ENCODE measurements around the gene GJA5.

GJA5 gene

DNA sequence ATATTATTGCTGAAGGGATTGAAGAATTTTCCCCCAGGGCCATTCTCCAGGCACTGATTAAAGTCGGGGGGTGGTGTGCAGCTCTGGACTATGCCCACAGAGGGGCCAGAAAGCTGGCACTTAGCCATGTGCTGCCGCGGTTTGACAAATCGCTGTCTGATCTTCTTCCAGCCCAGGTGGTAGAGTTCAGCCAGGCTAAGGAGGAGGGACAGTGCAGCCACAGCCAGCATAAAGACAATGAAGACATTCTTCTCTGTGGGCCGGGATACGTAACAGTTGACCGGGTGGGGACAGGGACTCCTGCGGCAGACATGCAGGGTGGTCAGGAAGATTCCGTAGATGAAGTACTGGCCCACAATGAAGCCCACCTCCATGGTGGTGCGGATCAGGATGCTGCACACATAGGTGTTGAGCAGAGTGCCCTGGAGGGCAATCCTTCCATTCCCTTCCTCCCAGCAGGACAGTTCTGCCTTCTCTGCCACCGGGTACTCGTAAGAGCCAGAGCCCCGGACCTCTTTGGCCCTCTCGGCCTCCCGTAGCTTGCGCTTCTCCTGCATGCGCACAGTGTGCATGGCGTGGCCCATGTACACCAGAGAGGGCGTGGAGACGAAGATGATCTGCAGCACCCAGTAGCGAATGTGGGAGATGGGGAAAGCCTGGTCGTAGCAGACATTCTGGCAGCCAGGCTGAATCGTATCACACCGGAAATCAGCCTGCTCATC is 1.9 kb downstream of the GJA5 start:
- peak in 1 of 2 experiments; percentile 23 for DNase-seq

DNA sequence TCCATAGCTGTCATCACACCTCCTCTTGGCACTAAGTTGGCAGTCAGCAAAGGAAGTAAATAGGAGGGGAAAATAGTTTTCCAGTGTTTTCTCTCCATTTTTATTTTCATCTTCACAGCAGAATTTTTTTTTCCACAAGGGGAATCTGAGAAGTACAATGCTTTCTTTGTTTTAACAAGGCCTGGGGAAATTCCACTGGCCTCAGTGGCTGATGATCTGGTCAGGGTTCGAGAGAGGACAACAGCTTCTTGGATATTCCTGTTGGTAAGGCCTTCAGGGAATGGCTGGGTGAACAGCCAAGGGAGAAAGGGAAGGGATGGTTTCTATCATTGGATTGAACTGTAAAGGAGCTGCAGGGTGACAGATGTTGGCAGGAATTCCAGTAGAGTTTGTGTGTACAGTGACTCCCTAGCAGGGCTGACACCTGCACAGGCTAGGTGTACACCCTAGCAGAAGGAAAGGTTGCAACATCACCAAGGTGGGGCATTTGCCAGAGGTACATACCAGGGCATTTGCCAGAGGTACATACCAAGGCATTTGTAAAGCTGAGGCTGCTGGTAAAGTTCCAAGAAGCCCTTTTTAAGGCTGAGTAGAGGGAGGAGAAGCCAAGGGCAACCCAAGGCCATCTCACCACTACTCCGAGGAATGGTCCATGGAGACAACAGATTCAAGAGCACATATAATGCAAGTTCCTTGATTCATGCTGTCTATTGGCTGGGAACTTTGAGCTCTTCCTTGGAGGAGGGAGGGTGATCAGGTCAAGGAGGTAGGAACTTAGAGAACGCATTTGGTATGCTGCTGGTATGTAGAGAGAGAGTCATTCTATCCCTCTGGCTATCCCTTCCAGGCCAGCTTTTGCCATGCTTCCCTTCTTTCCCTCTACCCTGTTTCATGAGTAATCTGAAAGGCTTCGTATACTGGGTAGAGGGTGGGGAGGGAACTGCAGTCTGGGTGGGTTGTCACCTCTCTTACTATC is 3.1 kb downstream of the GJA5 start:
- no peak for DNase-seq

DNA sequence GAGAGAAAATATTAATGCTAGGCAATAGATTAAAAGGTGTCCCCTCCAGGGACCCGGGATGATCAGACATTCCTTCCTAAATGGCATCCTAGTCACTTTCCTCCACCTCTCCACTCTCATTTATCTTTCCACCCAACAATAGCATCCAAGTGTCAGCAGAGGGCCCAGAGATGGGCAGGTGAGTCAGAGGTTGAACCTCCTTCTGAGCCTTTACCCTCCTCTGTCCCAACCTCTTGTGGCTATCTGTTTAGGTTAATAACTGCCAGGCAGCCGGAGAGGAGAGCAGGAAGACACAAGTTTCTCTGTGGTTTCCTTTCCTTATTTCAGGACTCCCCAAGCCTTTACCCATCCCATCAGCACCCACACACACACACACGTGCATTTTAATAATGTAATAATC is 4.1 kb downstream of the GJA5 start:
- DNase-seq, result no peak

DNA sequence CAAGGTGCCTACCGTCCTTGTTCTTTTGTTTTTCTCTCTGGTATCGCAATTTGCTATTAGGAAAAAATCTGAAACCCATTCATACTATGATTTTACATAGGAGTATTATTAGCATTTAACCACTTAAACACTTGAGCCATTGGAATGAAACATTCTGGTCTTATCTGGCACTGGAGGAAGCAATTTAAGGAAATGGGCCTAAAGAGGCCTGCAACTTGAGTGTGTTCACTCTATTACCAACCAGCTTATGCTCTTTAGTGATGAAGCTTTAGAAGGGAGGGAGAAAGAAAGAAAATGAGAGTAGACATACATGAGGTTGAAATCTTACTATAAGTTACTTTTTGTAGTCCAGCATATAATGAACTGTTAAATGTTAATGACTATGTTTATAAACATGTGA is 5.7 kb downstream of the GJA5 start:
- no peak for DNase-seq

DNA sequence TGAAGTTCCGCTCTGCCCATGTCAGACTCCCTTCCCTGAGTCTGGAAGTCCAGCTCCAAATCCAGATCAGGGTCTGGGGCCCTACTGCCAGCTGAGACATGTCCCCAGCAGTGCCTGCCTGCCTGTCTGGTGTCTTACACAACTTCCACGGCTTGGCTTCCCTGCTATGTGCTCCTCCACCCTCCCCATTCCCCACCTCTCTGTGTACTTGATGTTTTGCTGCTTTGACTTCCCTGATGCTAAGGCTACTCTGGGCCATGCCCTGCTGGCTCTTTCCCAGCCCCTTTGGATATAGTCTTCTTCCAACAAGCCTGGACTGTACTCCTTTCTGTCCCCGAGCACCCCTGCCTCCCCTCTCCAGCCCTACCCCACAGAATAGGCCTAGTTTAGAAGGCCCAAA is 7.3 kb downstream of the GJA5 start:
- no peak for DNase-seq

DNA sequence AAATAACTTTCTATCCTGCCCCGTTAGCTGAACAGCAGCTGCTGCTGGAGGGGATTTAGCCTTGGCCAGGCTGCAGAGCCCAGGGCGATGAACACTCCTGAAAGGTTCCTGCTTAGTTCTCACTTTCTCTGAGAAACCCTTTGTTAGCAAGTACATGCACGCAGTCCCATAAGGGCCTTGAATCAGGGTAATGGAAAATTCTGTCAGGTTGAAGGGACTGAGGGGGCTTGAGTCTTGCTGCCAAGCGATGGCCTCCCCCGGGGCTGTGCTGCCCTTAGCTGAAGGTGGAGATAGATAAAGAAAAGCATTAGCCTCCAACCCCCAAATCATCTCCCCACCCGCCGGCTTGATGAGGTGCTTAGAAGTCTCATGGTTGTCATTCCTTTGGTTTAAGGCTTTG is 7.9 kb downstream of the GJA5 start:
- no peak for DNase-seq

DNA sequence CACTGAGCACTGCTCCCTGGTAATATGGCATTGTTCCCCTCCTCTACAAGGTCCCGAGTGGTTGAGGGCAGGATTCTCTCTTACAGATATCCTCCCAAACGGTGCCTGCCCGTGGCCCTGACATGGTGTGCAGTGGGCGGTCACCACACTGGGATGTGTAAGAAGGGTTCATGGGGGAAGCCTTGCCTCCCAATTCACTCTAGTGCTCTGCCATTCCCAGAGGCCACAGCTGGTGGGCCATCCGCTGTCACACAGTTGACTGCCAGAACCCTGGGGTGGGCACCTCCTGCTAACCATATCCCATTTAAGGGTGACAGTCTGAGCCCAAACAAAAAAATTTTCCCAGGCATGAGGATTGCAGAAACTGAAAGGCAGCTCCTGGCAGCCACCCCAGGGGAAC is 9.1 kb downstream of the GJA5 start:
- no peak for DNase-seq

DNA sequence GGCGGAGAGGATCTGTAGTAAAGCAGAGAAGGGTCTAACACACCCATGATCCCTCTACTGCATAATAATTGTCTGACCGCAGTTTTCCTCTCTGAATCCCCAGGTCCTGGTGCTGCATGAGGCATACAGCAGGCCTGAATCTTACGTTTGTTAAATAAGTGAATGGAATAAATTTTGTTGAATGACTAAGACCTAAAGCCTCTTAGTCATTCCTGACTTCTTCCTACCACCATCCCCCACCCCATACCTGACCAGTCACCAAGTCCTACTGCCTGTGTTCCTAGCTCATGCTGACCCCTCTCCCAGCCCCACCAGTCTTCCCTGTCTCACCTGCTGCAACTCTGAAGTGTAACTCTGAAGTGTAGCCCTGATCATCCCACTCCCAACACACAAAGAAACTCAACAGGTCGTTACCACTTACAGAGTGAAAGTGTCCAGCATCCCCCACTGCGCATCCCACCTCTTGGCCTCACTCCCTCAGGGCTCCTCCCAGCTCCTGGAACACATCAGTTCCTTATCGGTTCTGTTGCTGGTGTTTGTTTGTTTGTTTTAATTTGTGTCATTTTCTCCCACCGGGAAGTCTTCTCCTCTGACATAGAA is 9.7 kb downstream of the GJA5 start:
- DNase-seq, result no peak

DNA sequence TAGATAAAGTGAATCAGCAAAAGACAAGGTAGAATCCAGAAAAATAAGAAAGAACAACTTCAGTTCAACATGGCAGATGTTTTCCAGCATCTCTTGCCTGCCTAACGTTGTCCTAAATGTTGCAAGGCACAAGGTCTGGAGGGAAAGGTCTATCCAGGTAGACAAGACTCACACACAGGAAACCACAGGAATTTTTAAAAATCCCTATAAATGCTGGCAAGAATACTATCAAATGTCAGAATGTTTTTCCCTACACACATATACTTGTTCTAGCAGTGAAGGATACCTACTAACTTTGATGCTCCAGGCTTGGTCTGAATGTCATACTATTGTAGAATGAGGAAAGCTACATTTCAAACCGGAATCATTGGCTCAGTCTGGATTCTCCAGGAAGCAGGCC is 10.6 kb downstream of the GJA5 start:
- DNase-seq, result no peak

DNA sequence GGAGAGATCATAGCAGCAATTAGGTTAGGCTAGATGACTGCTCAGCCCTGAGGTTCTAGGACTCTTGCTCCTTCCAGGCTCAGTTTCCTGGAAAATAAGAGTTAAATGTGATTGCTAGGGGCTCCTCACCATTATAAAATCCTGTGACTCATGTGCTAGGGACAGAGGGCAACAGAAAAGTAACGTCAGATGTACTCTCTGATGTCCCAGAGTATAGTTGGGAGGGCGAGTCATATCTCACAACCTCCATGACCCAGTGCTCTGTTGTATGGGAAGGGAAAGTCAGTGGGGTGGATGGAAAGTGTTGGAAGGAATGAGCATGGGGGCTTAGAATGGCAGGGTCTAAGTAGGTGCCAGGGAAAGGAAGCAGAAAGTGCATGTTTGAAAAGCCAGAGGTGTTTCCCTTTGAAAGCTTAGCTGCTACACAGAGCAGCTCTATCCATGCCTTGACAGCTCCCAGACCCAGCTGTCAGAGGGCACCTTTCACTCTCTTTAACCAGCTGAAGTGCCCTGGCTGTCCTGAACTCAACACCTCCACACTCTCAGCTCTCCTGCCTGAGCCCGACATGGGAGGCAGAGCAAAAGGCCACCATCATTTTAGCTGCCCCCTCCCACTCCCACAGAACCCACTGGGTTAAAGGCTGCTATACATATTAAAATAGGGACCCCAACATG is 11.6 kb downstream of the GJA5 start:
- DNase-seq, result no peak

DNA sequence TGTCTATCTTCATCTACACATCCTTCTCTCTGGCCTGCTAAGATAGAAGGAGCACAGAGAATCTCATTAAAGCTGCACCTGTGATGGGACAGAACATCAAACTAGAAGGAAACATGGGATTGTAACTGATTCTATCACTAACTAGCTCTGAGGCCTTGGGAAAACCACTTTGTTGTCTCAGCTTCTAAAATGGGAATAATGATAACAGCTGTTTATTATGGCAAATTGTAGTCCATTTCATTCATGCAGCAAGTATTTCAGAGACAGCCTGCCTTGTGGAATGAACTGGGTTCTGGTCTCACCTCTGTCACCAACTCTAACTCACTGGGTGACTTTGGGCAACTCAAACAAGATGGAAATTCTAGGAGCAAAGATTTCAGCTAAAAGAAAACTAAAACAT is 12.4 kb downstream of the GJA5 start:
- DNase-seq, result no peak

DNA sequence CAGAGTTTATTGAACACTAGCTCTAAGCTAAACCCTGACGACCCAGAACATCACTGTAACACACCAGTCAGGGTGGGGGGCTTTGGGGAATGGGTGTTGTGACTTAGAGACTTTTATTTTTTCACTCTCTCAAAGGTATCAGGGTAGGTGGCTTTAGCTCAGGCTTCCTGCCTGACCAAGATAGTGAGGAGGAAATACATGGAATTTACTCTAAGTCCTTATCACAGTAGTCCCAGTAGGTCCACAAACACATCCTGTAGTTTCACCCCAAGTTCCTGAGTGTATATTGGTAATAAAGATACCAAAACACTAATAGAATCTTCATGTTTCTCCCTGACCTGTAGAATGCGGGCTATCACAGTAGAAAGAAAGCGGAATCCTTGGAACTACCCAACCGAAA is 15.1 kb downstream of the GJA5 start:
- no peak for DNase-seq

DNA sequence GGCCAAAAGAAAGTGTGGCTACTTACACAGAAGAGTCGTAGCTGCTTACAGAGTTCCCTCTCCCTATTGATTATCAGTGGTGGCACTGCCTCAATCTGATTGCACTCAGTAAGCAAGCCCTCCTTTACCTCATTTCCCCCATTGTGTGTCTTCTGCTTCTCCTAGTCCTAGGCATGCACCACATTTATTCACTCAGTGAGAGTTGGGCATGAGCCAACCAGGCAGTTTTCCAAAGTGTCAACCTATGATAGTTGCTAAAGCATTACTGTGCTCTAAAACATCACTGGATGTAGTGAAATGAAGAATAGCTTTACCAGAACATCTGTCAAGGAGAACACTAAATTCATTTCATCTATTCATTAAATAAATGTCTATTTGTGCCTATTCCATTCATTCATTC is 19.3 kb downstream of the GJA5 start:
- DNase-seq, result no peak

DNA sequence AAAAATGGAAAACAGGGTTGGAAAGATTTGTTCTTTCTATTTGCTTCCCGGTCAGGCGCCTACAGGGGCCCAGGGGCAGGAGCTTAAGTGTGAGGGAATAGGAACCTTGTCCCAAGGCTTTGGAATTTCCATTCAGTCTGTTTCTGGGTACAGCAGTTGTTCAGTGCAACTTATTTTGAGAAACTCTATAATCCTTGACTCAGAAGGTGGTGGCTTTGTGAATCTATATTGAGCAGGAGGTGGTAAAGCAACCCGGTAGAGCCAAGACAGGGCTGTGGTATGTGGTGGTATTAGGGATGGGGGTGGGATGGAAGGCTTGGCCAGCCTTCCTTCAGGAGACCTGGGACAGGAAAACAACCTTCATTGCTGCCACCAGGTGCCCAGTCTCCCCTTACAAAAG is 20.0 kb downstream of the GJA5 start:
- no peak for DNase-seq

DNA sequence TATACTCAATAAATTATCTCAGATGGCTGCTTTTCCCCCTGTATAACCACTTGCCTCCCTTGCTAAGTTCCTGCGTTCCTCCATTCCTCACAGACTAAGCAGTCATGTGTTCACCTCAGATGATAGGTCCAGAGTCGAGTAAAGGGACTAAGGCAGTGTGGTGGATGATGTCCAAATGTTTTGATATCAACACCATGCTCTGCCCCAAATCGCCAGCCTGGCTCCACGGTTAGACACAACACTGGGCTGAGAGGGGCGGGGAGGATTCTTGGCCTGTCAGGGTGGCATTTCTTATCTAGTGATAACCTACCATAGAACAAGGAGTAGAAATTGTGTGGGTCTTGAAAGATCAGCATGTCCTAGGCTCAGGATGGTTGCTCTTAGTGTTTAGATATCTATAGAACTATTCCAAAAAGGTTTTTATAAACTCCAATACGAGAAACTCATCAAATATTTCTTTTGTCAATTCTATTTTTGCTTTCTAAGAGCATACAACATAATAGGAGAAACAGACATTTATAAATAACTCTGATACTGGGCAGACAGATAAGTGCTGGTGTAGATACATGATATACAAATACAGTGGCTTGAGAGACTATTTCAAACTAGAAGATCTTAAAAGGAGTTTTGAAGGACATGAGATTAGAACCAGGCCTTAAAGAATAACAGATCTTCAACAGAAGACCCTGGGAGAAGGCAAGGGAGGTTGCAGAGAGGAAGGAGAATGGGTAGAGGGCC is 21.5 kb downstream of the GJA5 start:
- DNase-seq, result no peak

DNA sequence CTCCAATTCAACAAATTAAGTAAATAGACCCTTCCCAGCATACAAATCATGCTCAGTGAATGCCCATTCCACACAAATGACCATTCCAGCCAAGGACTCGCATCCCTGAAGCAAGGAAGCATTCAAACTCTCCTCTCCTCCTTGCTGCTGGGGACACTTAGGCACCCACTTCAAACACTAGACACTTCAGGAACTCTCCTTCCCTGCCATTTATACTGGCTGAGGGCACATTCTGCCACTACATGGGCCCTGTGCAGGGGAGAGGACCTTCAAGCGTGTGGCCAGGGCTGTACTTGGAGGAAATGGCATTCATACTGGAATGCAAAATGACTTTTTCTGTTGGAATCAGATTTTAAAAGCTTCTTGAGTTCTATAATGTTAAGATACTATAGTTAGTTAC is 22.3 kb downstream of the GJA5 start:
- DNase-seq, result no peak

DNA sequence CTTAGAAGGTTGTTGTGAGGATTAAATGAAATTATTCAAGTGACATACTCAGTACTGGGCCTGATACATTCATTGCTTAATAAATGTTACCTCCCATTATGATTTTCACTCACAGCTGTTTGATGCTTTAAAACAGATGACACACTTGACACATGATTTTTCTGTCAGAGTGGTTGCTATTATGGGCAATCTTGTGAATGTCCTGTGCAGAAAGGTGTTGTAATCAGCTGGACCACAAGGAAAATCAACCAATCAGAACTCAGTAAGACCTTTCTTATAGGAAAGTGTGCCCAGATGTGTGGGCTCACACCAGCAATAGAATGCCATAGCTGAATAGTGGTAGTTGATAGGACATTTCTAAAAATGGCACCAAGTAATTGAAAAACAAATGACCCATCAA is 23.5 kb downstream of the GJA5 start:
- DNase-seq, result no peak

DNA sequence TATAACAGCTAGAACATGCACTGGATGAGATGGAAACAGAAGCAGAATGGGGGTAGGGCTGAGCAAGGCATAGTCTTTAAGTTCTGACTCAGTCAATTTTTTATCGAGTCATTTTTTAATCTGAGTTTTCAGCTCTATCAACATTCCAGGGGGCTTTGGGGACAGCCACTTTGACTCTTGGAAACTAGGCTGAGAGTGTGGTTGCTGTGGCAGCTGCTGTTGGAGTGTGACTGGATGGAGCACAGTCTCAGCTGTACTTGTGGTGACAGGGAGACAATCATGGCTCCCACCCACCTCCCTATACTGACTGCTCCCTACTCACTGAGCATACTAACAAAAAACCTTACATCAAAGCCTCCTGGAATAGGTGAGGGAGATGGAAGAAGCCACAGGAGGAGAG is 25.0 kb downstream of the GJA5 start:
- no peak for DNase-seq

DNA sequence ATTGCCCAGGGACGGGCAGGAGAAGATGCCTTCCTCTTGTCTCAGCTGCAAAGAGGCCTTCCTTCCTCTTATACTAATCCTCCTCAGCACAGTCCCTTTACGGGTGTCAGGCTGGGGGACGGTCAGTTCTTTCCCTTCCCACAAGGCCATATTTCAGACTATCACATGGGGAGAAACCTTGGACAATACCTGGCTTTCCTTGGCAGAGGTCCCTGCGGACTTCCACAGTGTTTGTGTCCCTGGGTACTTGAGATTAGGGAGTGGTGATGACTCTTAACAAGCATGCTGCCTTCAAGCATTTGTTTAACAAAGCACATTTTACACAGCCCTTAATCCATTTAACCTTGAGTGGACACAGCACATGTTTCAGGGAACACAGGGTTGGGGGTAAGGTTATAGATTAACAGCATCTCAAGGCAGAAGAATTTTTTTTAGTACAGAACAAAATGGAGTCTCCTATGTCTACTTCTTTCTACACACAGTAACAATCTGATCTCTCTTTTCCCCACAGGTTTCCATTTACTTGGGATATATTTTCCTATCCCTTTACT is 26.0 kb downstream of the GJA5 start:
- peak in 1 of 2 experiments; percentile 29 for DNase-seq

DNA sequence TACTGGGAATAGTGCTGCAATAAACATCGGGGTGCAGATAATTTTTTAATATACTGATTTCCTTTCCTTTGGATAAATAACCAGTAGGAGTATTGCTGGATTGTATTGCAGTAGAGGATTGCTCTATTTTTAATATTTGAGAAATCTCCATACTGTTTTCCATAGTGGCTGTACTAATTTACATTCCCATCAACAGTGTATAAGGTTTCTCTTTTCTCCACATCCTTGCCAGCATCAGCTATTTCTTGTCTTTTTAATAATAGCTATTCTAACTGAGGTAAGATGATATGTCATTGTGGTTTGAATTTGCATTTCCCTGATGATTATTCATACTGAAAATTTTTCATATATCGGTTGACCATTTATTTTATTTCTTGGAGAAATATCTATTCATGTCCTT is 31.1 kb downstream of the GJA5 start:
- peak; percentile 96 to 98 for DNase-seq

DNA sequence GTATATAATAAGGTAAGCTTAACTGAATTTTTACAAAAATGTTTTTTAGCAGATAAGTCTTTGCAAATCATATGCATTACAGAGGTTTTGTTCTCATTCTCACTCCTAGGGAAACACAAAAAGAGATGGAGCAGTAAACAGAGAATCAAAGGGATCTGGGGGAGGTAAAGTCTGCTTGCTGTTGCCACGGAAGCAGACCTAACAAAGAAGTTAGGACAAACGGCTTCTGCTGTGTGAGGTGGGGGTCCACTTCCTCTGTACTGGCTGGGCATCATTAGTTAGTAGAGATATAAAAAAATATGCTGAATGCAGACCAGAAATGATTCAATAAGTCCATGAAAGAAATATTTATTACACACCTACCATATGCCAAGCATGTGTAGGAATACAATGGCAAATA is 34.2 kb downstream of the GJA5 start:
- no peak for DNase-seq

DNA sequence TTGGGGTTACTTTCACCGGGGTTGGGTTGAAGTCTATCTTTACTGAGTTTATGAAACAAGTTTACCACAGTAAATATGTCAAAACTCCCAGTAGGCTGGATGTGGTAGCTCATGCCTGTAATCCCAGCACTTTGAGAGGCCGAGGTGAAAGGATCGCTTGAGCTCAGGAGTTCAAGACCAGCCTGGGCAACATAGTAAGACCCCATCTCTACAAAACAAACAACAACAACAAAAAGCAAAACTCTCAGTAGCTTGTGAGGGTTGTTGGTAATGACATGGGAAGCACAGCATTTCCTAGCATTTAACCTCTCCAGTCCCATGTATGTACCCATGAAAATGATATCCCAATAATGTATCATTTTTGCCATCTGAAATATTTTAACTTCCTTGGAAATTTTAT is 34.7 kb downstream of the GJA5 start:
- no peak for DNase-seq
